Prostate gland (tissue), 2 donors: ENCODE data around the gene PTPRJ.

Experiments
- CTCF ChIP-seq, 4 experiments: fragments of 200-600 bp in 2 of 4; fragments of 450-650 bp in 2 of 4; sonication (generic) in 2 of 4; IDR thresholded peaks; 1 replicate in 3 of 4; 2 replicates in 1 of 4; pipeline ENCODE4 v1.5.1; 2016 to 2019; ENCODE audit warnings: antibody characterized with exemption in 4 of 4, mild to moderate bottlenecking in 2 of 4, moderate library complexity in 2 of 4
- POLR2A ChIP-seq: fragments of 450-650 bp; IDR thresholded peaks from one replicate; pipeline ENCODE4 v1.6.1; 2016; ENCODE audit warnings: antibody characterized with exemption, mild to moderate bottlenecking
- POLR2AphosphoS5 ChIP-seq: sonication (generic); formaldehyde crosslinking; IDR thresholded peaks from one replicate; pipeline ENCODE4 v1.6.1; 2017; ENCODE audit warnings: antibody characterized with exemption

GRCh38 chr11:48150213-48150612 is 169.9 kb downstream of the PTPRJ start:
- TF ChIP-seq POLR2AphosphoS5, result peak; percentile 47
- TF ChIP-seq CTCF (IDR thresholded peaks at IDR 0.05), result no peak
- no peak for TF ChIP-seq POLR2A
